NB4 (cell line): ENCODE data around the gene AZIN2.

ENCODE experiments used
- CTCF ChIP-seq: IDR thresholded peaks from one replicate; pipeline ENCODE4 v1.5.1; 2012; ENCODE audit warnings: low read depth, low read length
- MAX ChIP-seq: IDR thresholded peaks from 2 replicates; pipeline ENCODE4 v1.6.1; 2011; ENCODE audit warnings: low read depth, low read length
- MYC ChIP-seq: IDR thresholded peaks from 2 replicates; pipeline ENCODE4 v1.6.1; 2011; ENCODE audit warnings: low read depth, low read length
- POLR2A ChIP-seq: IDR thresholded peaks from 2 replicates; pipeline ENCODE4 v1.6.1; 2011; ENCODE audit warnings: mild to moderate bottlenecking; ENCODE audit not compliant: insufficient read length; ENCODE audit errors: extremely low read depth

- TF ChIP-seq POLR2A = peak; percentile 74
- no peak for TF ChIP-seq CTCF
- peak; percentile 74 for TF ChIP-seq MYC
- peak; percentile 91 for TF ChIP-seq MAX
Measured at GRCh38 chr1:33036526-33037503, 44.1 kb upstream of the AZIN2 start, which contains the start of gene AK2.
